ENCODE results near the gene TMEM88.
A peak's percentile ranks its signal among the peaks of the same experiment; 100 is the strongest.

TMEM88 gene

DNA sequence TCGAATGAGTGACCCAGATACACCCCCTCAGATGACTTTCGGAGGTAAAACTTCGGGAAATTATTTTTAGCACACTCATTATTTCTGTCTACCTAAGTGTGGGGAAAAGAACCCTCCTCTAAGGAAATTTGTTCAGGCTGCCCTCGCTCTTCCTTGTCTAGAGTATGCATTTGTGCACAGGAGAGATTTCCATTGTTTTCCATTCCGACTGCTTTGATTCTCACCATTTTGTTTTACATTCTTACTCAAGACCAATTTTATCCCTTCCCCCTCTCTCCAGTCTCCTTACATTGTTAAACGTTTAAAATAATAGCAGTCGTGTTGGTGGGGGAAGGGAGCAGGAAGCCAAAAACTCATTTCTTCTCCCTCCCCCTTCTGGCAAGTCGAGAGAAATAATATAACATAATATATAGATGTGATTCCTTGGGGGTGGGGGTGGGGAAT, 32.2 kb downstream of the TMEM88 start:
- Histone ChIP-seq H2AFZ (ENCODE audit: low read length) (peak overlapping the region; percentile 73; the same call in 1 of the 2 replicates), H3K36me3 (replicated peaks; ENCODE audit: insufficient read depth, low read length) (no peaks in the 10 kb centered on the region), H3K4me3 (ENCODE audit: low read length) (peak overlapping the region; percentile 68), H3F3A (ENCODE audit: insufficient read depth, low read length) (peaks cover 4% of the 10 kb centered on the region; the same call in 1 of the 2 replicates), H3K9ac (ENCODE audit: low read length) (no peak overlapping the region; the same call in 1 of the 2 replicates), H3K9me3 (replicated peaks; ENCODE audit: insufficient read depth, low read length) (no peaks in the 10 kb centered on the region), H3K27ac (ENCODE audit: low read length) (no peak overlapping the region), H3K27me3 (replicated peaks; ENCODE audit: insufficient read depth, low read length) (peaks cover 76% of the 10 kb centered on the region), H3K79me2 (ENCODE audit: low read length) (no peaks in the 10 kb centered on the region), H3K4me1 (ENCODE audit: low read length) (peaks cover 16% of the 10 kb centered on the region), H4K20me1 (ENCODE audit: insufficient read depth, low read length) (no peaks in the 10 kb centered on the region), H3K9me2 (replicated peaks; ENCODE audit: insufficient read depth, low read length) (no peaks in the 10 kb centered on the region), H3K4me2 (ENCODE audit: low read depth, low read length) (peak overlapping the region; percentile 94)
- DNase-seq = no peak
- TF ChIP-seq, protein P1, sequence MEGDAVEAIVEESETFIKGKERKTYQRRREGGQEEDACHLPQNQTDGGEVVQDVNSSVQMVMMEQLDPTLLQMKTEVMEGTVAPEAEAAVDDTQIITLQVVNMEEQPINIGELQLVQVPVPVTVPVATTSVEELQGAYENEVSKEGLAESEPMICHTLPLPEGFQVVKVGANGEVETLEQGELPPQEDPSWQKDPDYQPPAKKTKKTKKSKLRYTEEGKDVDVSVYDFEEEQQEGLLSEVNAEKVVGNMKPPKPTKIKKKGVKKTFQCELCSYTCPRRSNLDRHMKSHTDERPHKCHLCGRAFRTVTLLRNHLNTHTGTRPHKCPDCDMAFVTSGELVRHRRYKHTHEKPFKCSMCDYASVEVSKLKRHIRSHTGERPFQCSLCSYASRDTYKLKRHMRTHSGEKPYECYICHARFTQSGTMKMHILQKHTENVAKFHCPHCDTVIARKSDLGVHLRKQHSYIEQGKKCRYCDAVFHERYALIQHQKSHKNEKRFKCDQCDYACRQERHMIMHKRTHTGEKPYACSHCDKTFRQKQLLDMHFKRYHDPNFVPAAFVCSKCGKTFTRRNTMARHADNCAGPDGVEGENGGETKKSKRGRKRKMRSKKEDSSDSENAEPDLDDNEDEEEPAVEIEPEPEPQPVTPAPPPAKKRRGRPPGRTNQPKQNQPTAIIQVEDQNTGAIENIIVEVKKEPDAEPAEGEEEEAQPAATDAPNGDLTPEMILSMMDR (IDR thresholded peaks at IDR 0.05; ENCODE audit: low read length) = no peak
- TF ChIP-seq EZH2 (optimal IDR thresholded peaks at IDR 0.05; ENCODE audit: low read depth, low read length) (no peak), EZH2phosphoT487 (IDR thresholded peaks at IDR 0.05; ENCODE audit: low read length) (no peak)

- DNase-seq = peak; percentile 25
- Histone ChIP-seq H3K4me2 (ENCODE audit: low read depth, low read length) (peak overlapping the region; percentile 94), H3K9ac (ENCODE audit: low read length) (no peak overlapping the region), H2AFZ (ENCODE audit: low read length) (peak overlapping the region; percentile 73), H3K79me2 (ENCODE audit: low read length) (no peaks in the 10 kb centered on the region), H3K9me2 (replicated peaks; ENCODE audit: insufficient read depth, low read length) (no peaks in the 10 kb centered on the region), H3K4me1 (ENCODE audit: low read length) (peaks cover 16% of the 10 kb centered on the region), H3K4me3 (ENCODE audit: low read length) (peak overlapping the region; percentile 68), H3K9me3 (replicated peaks; ENCODE audit: insufficient read depth, low read length) (no peaks in the 10 kb centered on the region), H4K20me1 (ENCODE audit: insufficient read depth, low read length) (no peaks in the 10 kb centered on the region), H3K27me3 (replicated peaks; ENCODE audit: insufficient read depth, low read length) (peaks cover 74% of the 10 kb centered on the region), H3K36me3 (replicated peaks; ENCODE audit: insufficient read depth, low read length) (no peaks in the 10 kb centered on the region), H3K27ac (ENCODE audit: low read length) (no peak overlapping the region), H3F3A (ENCODE audit: insufficient read depth, low read length) (peaks cover 4% of the 10 kb centered on the region; the same call in 1 of the 2 replicates)
- TF ChIP-seq, protein P1 (IDR thresholded peaks at IDR 0.05; ENCODE audit: low read length) = no peak
- no peak for TF ChIP-seq EZH2 (optimal IDR thresholded peaks at IDR 0.05; ENCODE audit: low read depth, low read length)
- no peak for TF ChIP-seq EZH2phosphoT487 (IDR thresholded peaks at IDR 0.05; ENCODE audit: low read length)
Measured at GRCh38 chr17:7887482-7888183, 32.8 kb downstream of the TMEM88 start.

GRCh38 chr17:7888184-7888920, 33.5 kb downstream of the TMEM88 start, which contains the start of gene CHD3:
TSS of gene CHD3 (plus strand) at chr17:7888789. CDS start at chr17:7889001, 212 bp downstream.
- no peak for DNase-seq
- no peaks in the 10 kb centered on the region for H3K9me3 ChIP-seq (replicated peaks; ENCODE audit: insufficient read depth, low read length)
- peak within 1 kb of the TSS; percentile 73 for H2AFZ ChIP-seq (ENCODE audit: low read length)

More at GRCh38 chr17:7888184-7888920, 33.5 kb downstream of the TMEM88 start, which contains the start of gene CHD3:
- TF ChIP-seq EZH2phosphoT487 (IDR thresholded peaks at IDR 0.05; ENCODE audit: low read length) (no peak), EZH2 (optimal IDR thresholded peaks at IDR 0.05; ENCODE audit: low read depth, low read length) (no peak)
- TF ChIP-seq, protein P1 (IDR thresholded peaks at IDR 0.05; ENCODE audit: low read length) = no peak
- H3K9ac ChIP-seq (ENCODE audit: low read length) = no peak within 1 kb of the TSS
- no peaks in the 10 kb centered on the region for H3K36me3 ChIP-seq (replicated peaks; ENCODE audit: insufficient read depth, low read length)
- H3K4me3 ChIP-seq (ENCODE audit: low read length) = peak within 1 kb of the TSS; percentile 68
- no peaks in the 10 kb centered on the region for H3K79me2 ChIP-seq (ENCODE audit: low read length)
- peaks cover 16% of the 10 kb centered on the region for H3K4me1 ChIP-seq (ENCODE audit: low read length)
- no peaks in the 10 kb centered on the region for H4K20me1 ChIP-seq (ENCODE audit: insufficient read depth, low read length)
- H3K9me2 ChIP-seq (replicated peaks; ENCODE audit: insufficient read depth, low read length) = no peaks in the 10 kb centered on the region
- peak within 1 kb of the TSS; percentile 94 for H3K4me2 ChIP-seq (ENCODE audit: low read depth, low read length)
- peaks cover 67% of the 10 kb centered on the region for H3K27me3 ChIP-seq (replicated peaks; ENCODE audit: insufficient read depth, low read length)
- H3F3A ChIP-seq (ENCODE audit: insufficient read depth, low read length) = peaks cover 4% of the 10 kb centered on the region; the same call in 1 of the 2 replicates
- H3K27ac ChIP-seq (ENCODE audit: low read length) = no peak within 1 kb of the TSS
